Panc1 (cell line): Measurements from ENCODE around the gene APLNR.

Source experiments
- POLR2AphosphoS5 ChIP-seq: IDR thresholded peaks from 2 replicates; pipeline ENCODE4 v1.6.1; 2012; ENCODE audit warnings: mild to moderate bottlenecking, low read depth, low read length, moderate library complexity
- SIN3A ChIP-seq: IDR thresholded peaks from 2 replicates; pipeline ENCODE4 v1.6.1; 2012; ENCODE audit warnings: low read depth, mild to moderate bottlenecking, low read length, moderate library complexity, borderline replicate concordance; ENCODE audit not compliant: insufficient read depth
- TF ChIP-seq, protein P1 (sequence below): fragments of 450-650 bp; IDR thresholded peaks from 2 replicates; pipeline ENCODE4 v1.5.1; 2017; ENCODE audit warnings: mild to moderate bottlenecking
- TF ChIP-seq, protein P2 (sequence below), 2 experiments: IDR thresholded peaks; 2 replicates each; pipeline ENCODE4 v1.6.1; 2011 to 2012; ENCODE audit warnings: low read depth in 2 of 2, control low read depth in 1 of 2, low read length in 1 of 2, mild to moderate bottlenecking in 1 of 2, moderate library complexity in 1 of 2; ENCODE audit not compliant: insufficient read depth in 1 of 2

DNA sequence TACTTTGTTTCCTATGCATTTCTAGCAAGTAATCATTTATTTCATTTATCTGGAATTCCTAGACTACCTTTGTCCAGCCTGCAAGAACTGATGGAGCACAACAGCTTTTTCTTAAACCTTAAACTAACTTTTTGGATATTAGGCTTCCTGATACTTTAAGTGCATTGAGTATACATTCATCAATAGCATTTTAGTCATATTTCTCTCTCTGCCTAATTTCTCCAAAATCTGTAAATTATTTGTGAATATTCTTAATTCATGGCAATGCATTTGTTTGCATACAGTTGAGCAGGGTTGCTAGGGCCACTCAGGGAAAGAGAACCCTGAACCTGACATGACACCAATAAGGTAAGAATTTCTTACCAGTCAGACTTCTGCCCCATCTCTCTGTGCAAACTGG is 29.1 kb upstream of the APLNR start:
- TF ChIP-seq, protein P1, sequence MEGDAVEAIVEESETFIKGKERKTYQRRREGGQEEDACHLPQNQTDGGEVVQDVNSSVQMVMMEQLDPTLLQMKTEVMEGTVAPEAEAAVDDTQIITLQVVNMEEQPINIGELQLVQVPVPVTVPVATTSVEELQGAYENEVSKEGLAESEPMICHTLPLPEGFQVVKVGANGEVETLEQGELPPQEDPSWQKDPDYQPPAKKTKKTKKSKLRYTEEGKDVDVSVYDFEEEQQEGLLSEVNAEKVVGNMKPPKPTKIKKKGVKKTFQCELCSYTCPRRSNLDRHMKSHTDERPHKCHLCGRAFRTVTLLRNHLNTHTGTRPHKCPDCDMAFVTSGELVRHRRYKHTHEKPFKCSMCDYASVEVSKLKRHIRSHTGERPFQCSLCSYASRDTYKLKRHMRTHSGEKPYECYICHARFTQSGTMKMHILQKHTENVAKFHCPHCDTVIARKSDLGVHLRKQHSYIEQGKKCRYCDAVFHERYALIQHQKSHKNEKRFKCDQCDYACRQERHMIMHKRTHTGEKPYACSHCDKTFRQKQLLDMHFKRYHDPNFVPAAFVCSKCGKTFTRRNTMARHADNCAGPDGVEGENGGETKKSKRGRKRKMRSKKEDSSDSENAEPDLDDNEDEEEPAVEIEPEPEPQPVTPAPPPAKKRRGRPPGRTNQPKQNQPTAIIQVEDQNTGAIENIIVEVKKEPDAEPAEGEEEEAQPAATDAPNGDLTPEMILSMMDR: no peak
- TF ChIP-seq, protein P2, sequence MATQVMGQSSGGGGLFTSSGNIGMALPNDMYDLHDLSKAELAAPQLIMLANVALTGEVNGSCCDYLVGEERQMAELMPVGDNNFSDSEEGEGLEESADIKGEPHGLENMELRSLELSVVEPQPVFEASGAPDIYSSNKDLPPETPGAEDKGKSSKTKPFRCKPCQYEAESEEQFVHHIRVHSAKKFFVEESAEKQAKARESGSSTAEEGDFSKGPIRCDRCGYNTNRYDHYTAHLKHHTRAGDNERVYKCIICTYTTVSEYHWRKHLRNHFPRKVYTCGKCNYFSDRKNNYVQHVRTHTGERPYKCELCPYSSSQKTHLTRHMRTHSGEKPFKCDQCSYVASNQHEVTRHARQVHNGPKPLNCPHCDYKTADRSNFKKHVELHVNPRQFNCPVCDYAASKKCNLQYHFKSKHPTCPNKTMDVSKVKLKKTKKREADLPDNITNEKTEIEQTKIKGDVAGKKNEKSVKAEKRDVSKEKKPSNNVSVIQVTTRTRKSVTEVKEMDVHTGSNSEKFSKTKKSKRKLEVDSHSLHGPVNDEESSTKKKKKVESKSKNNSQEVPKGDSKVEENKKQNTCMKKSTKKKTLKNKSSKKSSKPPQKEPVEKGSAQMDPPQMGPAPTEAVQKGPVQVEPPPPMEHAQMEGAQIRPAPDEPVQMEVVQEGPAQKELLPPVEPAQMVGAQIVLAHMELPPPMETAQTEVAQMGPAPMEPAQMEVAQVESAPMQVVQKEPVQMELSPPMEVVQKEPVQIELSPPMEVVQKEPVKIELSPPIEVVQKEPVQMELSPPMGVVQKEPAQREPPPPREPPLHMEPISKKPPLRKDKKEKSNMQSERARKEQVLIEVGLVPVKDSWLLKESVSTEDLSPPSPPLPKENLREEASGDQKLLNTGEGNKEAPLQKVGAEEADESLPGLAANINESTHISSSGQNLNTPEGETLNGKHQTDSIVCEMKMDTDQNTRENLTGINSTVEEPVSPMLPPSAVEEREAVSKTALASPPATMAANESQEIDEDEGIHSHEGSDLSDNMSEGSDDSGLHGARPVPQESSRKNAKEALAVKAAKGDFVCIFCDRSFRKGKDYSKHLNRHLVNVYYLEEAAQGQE (IDR thresholded peaks at IDR 0.05; ENCODE audit: insufficient read depth in 1 of 2, low read depth in 2 of 2, low read length in 1 of 2): no peak
- TF ChIP-seq POLR2AphosphoS5 (no peak), SIN3A (no peak)
